Heart left ventricle (tissue), 13 donors: ENCODE data around the gene ITGB5.

ENCODE experiments used
- CTCF ChIP-seq, 12 donors: fragments of 200-600 bp; sonication (generic) in 4 of 12; IDR thresholded peaks; one replicate each; pipeline versions ENCODE4 v1.5.0 to v1.8.0; 2018 to 2022; ENCODE audit warnings: antibody characterized with exemption in 12 of 12, mild to moderate bottlenecking in 5 of 12
- POLR2A ChIP-seq, 2 donors: fragments of 450-650 bp; IDR thresholded peaks; one replicate each; pipeline ENCODE4 v1.6.1; 2017; ENCODE audit warnings: antibody characterized with exemption in 2 of 2, mild to moderate bottlenecking in 2 of 2, moderate library complexity in 2 of 2
- donor health status: ischemic (EF 13 %, LVEDD 7.1; RV severe dilation, severe dysfunction).
- donor health status: DM: no; HTN: yes; CAD: no.
- donor health status: DM: no; HTN: no; CAD: no.
- donor health status: ischemic (EF 25% LVEDD 6.9; RV normal size, moderate dysfunction).
- donor health status: ischemic (EF 25% LVEDD 5.7; RV mildly dilated, moderate dysfunction).
- donor health status: ischemic (EF 35%, LVEDD 5.7; RV mildly dilated, moderate dysfunction).
- donor health status: nonischemic (EF 11% LVEDD 7.7; RV severe dilation, severe dysfunction).
- donor health status: DM: yes; HTN: yes; CAD: no.
- donor health status: PGD.
- donor health status: ischemic (EF 29% LVEDD 5.4; RV normal size, mild dysfunction).
- donor health status: nonischemic (EF 23%, LVEDD 6.1; RV moderate dilation, normal function).

GRCh38 chr3:124773351-124774326 is 113.5 kb downstream of the ITGB5 start:
- TF ChIP-seq CTCF (IDR thresholded peaks at IDR 0.05) (no peak), POLR2A (IDR thresholded peaks at IDR 0.05) (no peak)
